DOHH2 (cell line): ENCODE measurements around the gene DYRK2.

Experiments used
- EZH2phosphoT487 ChIP-seq: fragments of 200-600 bp; sonication (generic); IDR thresholded peaks from 2 replicates; pipeline ENCODE4 v1.6.1; 2017; ENCODE audit warnings: borderline replicate concordance, mild to moderate bottlenecking, antibody characterized with exemption, low read length, moderate library complexity, mixed read lengths
- TF ChIP-seq, protein P1 (sequence below): fragments of 200-600 bp; sonication (generic); IDR thresholded peaks from one replicate; pipeline ENCODE4 v1.5.1; 2014; ENCODE audit warnings: antibody characterized with exemption, mild to moderate bottlenecking, low read depth, low read length; ENCODE audit not compliant: poor library complexity, severe bottlenecking

DNA sequence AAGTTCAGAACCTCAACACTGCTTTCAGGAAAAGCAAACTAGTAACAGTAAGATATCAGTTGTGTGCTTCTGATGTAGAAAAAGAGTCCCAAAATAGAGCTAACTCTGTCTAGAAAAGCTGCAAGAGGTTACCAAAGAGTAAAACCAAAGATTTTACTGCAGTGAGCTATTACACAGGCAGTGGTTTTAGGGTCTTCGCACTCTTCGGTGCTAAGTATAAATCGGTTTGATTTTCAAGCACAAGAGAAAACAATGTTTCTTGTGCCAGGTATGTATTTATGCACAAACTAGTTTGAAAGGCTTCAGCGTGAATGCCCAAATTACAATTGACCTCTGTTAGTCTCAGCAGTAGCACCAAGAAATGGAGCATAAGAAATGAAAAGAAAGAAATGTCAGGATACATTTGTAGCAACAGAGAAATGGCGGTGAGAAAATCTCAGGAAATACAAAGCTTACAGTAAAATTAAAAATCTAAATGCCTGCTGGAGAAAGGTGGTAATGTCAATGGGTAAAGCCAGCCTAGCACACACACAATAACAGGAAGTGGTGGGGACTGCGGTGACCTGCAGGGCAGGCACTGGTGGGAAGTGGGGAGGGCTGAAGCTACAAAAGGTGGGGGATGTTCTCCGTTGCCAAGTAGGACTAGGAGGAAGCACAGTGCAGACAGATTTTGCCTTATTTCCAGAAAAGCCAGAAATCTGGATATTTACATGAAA is 18.0 kb upstream of the DYRK2 start:
- TF ChIP-seq, protein P1, sequence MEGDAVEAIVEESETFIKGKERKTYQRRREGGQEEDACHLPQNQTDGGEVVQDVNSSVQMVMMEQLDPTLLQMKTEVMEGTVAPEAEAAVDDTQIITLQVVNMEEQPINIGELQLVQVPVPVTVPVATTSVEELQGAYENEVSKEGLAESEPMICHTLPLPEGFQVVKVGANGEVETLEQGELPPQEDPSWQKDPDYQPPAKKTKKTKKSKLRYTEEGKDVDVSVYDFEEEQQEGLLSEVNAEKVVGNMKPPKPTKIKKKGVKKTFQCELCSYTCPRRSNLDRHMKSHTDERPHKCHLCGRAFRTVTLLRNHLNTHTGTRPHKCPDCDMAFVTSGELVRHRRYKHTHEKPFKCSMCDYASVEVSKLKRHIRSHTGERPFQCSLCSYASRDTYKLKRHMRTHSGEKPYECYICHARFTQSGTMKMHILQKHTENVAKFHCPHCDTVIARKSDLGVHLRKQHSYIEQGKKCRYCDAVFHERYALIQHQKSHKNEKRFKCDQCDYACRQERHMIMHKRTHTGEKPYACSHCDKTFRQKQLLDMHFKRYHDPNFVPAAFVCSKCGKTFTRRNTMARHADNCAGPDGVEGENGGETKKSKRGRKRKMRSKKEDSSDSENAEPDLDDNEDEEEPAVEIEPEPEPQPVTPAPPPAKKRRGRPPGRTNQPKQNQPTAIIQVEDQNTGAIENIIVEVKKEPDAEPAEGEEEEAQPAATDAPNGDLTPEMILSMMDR, result no peak
- no peak for TF ChIP-seq EZH2phosphoT487
